ENCODE measurements around the gene DUSP28. TPM values are rescaled to one million over a fixed set of nuclear protein-coding genes. Genes with fewer than 3 reads are reported as not detected.

Gene DUSP28
- total RNA-seq, 1 experiment from 2014 or later: 6.3 TPM

GRCh38 chr2:240574386-240575100, 14.4 kb downstream of the DUSP28 start:
- no peak overlapping the region for H3K4me3 ChIP-seq
- peaks cover 8% of the 10 kb centered on the region; the same call in 1 of the 2 replicates for H3K36me3 ChIP-seq
- H3K9me3 ChIP-seq: no peaks in the 10 kb centered on the region
- no peaks in the 10 kb centered on the region for H3K27me3 ChIP-seq
- DNase-seq: no peak

GRCh38 chr2:240575101-240575965, 15.2 kb downstream of the DUSP28 start:
- Histone ChIP-seq H3K27me3 (no peaks in the 10 kb centered on the region), H3K9me3 (no peaks in the 10 kb centered on the region), H3K36me3 (peaks cover 8% of the 10 kb centered on the region; the same call in 1 of the 2 replicates), H3K4me3 (no peak overlapping the region)
- DNase-seq: no peak

GRCh38 chr2:240576036-240576435, 15.9 kb downstream of the DUSP28 start:
- Histone ChIP-seq H3K4me3 (no peak overlapping the region), H3K36me3 (peaks cover 8% of the 10 kb centered on the region; the same call in 1 of the 2 replicates), H3K9me3 (no peaks in the 10 kb centered on the region), H3K27me3 (no peaks in the 10 kb centered on the region)
- no peak for DNase-seq

- Histone ChIP-seq H3K27me3 (no peaks in the 10 kb centered on the region), H3K9me3 (no peaks in the 10 kb centered on the region), H3K4me3 (no peak overlapping the region), H3K36me3 (peaks cover 8% of the 10 kb centered on the region; the same call in 1 of the 2 replicates)
- DNase-seq: no peak
Measured at GRCh38 chr2:240576436-240577205, 16.5 kb downstream of the DUSP28 start.

- peaks cover 8% of the 10 kb centered on the region; the same call in 1 of the 2 replicates for H3K36me3 ChIP-seq
- DNase-seq: no peak
- no peak overlapping the region for H3K4me3 ChIP-seq
- H3K27me3 ChIP-seq: no peaks in the 10 kb centered on the region
- H3K9me3 ChIP-seq: no peaks in the 10 kb centered on the region
Measured at GRCh38 chr2:240577281-240578109, 17.3 kb downstream of the DUSP28 start.

GRCh38 chr2:240578110-240578450, 17.9 kb downstream of the DUSP28 start:
- H3K9me3 ChIP-seq: no peaks in the 10 kb centered on the region
- H3K27me3 ChIP-seq: no peaks in the 10 kb centered on the region
- DNase-seq: no peak
- peaks cover 8% of the 10 kb centered on the region; the same call in 1 of the 2 replicates for H3K36me3 ChIP-seq
- no peak overlapping the region for H3K4me3 ChIP-seq

- H3K9me3 ChIP-seq: no peaks in the 10 kb centered on the region
- H3K4me3 ChIP-seq: no peak overlapping the region
- no peaks in the 10 kb centered on the region for H3K27me3 ChIP-seq
- peaks cover 10% of the 10 kb centered on the region; the same call in 1 of the 2 replicates for H3K36me3 ChIP-seq
- DNase-seq: no peak
Measured at GRCh38 chr2:240578488-240578887, 18.3 kb downstream of the DUSP28 start.

GRCh38 chr2:240579071-240579762, 19.1 kb downstream of the DUSP28 start:
- H3K27me3 ChIP-seq: no peaks in the 10 kb centered on the region
- DNase-seq: no peak
- peaks cover 11% of the 10 kb centered on the region; the same call in 1 of the 2 replicates for H3K36me3 ChIP-seq
- no peaks in the 10 kb centered on the region for H3K9me3 ChIP-seq
- H3K4me3 ChIP-seq: no peak overlapping the region

GRCh38 chr2:240579771-240580614, 19.8 kb downstream of the DUSP28 start:
- peak; percentile 92 for DNase-seq
- no peaks in the 10 kb centered on the region for H3K27me3 ChIP-seq
- H3K4me3 ChIP-seq: no peak overlapping the region
- peaks cover 10% of the 10 kb centered on the region for H3K36me3 ChIP-seq
- H3K9me3 ChIP-seq: no peaks in the 10 kb centered on the region

- Histone ChIP-seq H3K36me3 (peaks cover 14% of the 10 kb centered on the region), H3K9me3 (no peaks in the 10 kb centered on the region), H3K27me3 (no peaks in the 10 kb centered on the region), H3K4me3 (no peak overlapping the region)
- DNase-seq: no peak
Measured at GRCh38 chr2:240581811-240582210, 21.7 kb downstream of the DUSP28 start.

GRCh38 chr2:240582781-240583180, 22.6 kb downstream of the DUSP28 start:
- H3K36me3 ChIP-seq: peaks cover 14% of the 10 kb centered on the region
- no peak overlapping the region for H3K4me3 ChIP-seq
- H3K27me3 ChIP-seq: no peaks in the 10 kb centered on the region
- DNase-seq: no peak
- H3K9me3 ChIP-seq: no peaks in the 10 kb centered on the region

GRCh38 chr2:240583774-240584173, 23.6 kb downstream of the DUSP28 start:
- no peaks in the 10 kb centered on the region for H3K27me3 ChIP-seq
- H3K4me3 ChIP-seq: no peak overlapping the region
- H3K9me3 ChIP-seq: no peaks in the 10 kb centered on the region
- H3K36me3 ChIP-seq: peaks cover 10% of the 10 kb centered on the region
- DNase-seq: no peak

- Histone ChIP-seq H3K27me3 (no peaks in the 10 kb centered on the region), H3K36me3 (peaks cover 11% of the 10 kb centered on the region), H3K9me3 (no peaks in the 10 kb centered on the region), H3K4me3 (peak overlapping the region; percentile 85)
- peak; percentile 55 for DNase-seq
Measured at GRCh38 chr2:240584486-240585031, 24.4 kb downstream of the DUSP28 start.

GRCh38 chr2:240585101-240585500, 24.9 kb downstream of the DUSP28 start:
- Histone ChIP-seq H3K4me3 (peak overlapping the region; percentile 85), H3K36me3 (peaks cover 11% of the 10 kb centered on the region), H3K9me3 (no peaks in the 10 kb centered on the region), H3K27me3 (no peaks in the 10 kb centered on the region)
- DNase-seq: no peak
